RWPE2 (cell line): ENCODE data around the gene TPD52L2.
"Not testable (repeated sequence)": the region's sequence is repeated elsewhere in the genome, so short reads cannot be mapped to it uniquely, and the experiment has no call there.

Experiments used
- ATAC-seq: fragments of 200-7000 bp; cut with Tn5 transposase; 3 replicates; pipeline ENCODE4 v1.9.1; 2021; ENCODE audit warnings: low read depth
- DNase-seq: peaks from one replicate; pipeline ENCODE4 v3.0.0-alpha.2; 2020; ENCODE audit warnings: low spot score
- H3K27ac ChIP-seq: fragments of 450-650 bp; 2 replicates; pipeline ENCODE4 v1.5.1; 2017; ENCODE audit warnings: mild to moderate bottlenecking; ENCODE audit not compliant: poor library complexity, severe bottlenecking
- H3K27me3 ChIP-seq: fragments of 250-450 bp; sonication (Bioruptor Pico); 2 replicates; pipeline ENCODE4 v1.5.1; 2021; ENCODE audit warnings: mild to moderate bottlenecking, moderate library complexity; ENCODE audit not compliant: insufficient read depth, poor library complexity, severe bottlenecking
- H3K36me3 ChIP-seq: fragments of 250-450 bp; sonication (Bioruptor Pico); 2 replicates; pipeline ENCODE4 v1.5.1; 2020; ENCODE audit warnings: low read depth, mild to moderate bottlenecking, moderate library complexity
- H3K4me1 ChIP-seq: fragments of 250-450 bp; sonication (Bioruptor Pico); 2 replicates; pipeline ENCODE4 v1.5.1; 2021; ENCODE audit warnings: mild to moderate bottlenecking, moderate library complexity; ENCODE audit not compliant: insufficient read depth, poor library complexity, severe bottlenecking
- H3K4me3 ChIP-seq: fragments of 250-450 bp; sonication (Bioruptor Pico); 2 replicates; pipeline ENCODE4 v1.5.1; 2021; ENCODE audit warnings: mild to moderate bottlenecking, moderate library complexity; ENCODE audit not compliant: severe bottlenecking
- H3K9me3 ChIP-seq: fragments of 250-450 bp; sonication (Bioruptor Pico); 2 replicates; pipeline ENCODE4 v1.5.1; 2021; ENCODE audit warnings: mild to moderate bottlenecking, moderate library complexity; ENCODE audit not compliant: severe bottlenecking
- CTCF ChIP-seq: fragments of 450-650 bp; IDR thresholded peaks from one replicate; pipeline ENCODE4 v1.5.1; 2017; ENCODE audit warnings: mild to moderate bottlenecking, moderate library complexity; ENCODE audit not compliant: poor library complexity, severe bottlenecking

The TPD52L2 gene

DNA sequence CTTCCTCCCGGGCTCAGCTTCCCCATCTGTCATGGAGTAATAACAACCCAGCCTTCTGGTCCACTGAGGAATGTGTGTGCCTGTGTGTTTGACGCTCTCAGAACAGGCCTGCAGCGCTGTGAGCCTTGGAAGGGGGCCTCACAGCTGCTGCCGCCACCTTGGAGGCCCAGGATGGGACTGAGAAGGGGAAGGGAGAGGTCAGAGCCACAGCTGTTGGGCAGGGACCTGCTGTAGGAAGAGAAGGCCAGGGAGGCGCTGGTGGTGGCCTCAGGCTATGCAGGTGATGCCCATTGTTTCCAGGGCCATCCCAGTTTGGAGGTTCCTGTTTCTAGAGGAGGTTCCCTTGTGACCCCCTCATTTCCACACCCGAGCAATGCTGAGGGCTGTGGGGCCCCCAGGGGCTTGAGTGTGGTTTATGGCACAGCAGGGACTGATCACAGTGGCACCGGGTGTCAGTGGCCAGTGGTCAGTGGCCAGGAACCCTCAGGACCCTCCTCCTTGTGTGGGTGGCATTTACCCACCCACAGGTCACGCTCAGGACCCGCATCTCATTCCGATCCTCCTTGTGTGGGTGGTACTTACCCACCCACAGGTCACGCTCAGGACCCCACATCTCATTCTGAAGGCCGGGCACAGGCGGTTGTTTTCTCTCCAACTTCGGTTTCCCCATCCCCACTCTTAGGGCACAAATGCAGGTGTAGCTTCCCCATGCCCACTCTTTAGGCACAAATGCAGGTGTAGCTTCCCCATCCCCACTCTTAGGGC is 14.0 kb downstream of the TPD52L2 start:
- Histone ChIP-seq H3K27ac (no peak overlapping the region), H3K9me3 (no peaks in the 10 kb centered on the region), H3K4me1 (no peaks in the 10 kb centered on the region), H3K36me3 (peaks cover 87% of the 10 kb centered on the region), H3K4me3 (no peak overlapping the region), H3K27me3 (no peaks in the 10 kb centered on the region)
- DNase-seq (peak; percentile 74), ATAC-seq (no peak)
- TF ChIP-seq CTCF, result no peak

DNA sequence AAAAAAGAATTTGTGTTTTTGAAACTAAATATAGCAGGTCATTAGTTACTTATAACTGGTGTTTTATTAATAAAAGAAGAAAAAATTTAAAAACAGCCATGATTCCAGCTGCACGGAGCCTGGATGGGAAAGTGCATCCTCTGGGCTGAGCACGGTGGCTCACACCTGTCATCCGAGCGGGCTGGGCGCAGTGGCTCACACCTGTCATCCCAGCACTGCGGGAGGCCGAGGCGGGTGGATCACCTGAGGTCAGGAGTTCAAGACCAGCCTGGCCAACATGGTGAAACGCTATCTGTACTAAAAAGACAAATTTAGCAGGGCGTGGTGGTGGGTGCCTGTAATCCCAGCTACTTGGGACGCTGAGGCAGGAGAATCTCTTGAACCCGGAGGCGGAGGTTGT is 15.8 kb downstream of the TPD52L2 start:
- DNase-seq, result peak; percentile 79
- ATAC-seq, H3K4me1 ChIP-seq, H3K4me3 ChIP-seq, H3K27me3 ChIP-seq, H3K9me3 ChIP-seq, H3K27ac ChIP-seq: not testable (repeated sequence)
- peaks cover 87% of the 10 kb centered on the region for H3K36me3 ChIP-seq

- Histone ChIP-seq H3K36me3 (peaks cover 87% of the 10 kb centered on the region), H3K27ac (no peak overlapping the region)
- no peak for TF ChIP-seq CTCF
Measured at GRCh38 chr20:63881451-63882226, 16.6 kb downstream of the TPD52L2 start.

GRCh38 chr20:63882257-63883200 is 17.5 kb downstream of the TPD52L2 start:
- peak; percentile 80 for DNase-seq
- no peak for ATAC-seq
- Histone ChIP-seq H3K4me3 (no peak overlapping the region), H3K27me3 (no peaks in the 10 kb centered on the region), H3K9me3 (no peaks in the 10 kb centered on the region), H3K36me3 (peaks cover 90% of the 10 kb centered on the region), H3K27ac (no peak overlapping the region), H3K4me1 (peaks cover 3% of the 10 kb centered on the region)
- no peak for TF ChIP-seq CTCF

More at GRCh38 chr20:63881451-63882226, 16.6 kb downstream of the TPD52L2 start:
- Histone ChIP-seq H3K27me3 (no peaks in the 10 kb centered on the region), H3K4me1 (peaks cover 3% of the 10 kb centered on the region), H3K9me3 (no peaks in the 10 kb centered on the region), H3K4me3 (no peak overlapping the region)
- no peak; the same call in 2 of the 3 replicates for ATAC-seq
- DNase-seq, result peak; percentile 82

DNA sequence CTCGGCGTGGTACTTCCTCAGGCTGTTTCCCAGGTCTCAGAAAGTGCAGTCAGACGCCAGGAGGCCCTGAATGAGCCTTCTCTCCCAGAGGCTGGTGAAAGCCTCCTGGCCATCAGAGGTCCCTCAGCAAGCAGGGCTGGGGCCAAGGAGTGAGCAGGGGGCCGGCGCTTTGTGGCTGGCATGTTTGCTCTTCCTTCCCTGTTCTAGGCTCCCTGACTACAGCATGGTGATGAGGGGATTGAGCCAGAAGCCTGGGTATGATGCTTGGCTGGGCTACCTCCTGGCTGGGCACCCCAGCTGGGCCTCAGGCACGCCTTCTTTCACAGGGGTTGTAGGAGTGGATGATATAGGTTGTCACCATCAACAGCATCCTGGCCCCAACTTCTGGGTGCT is 18.1 kb downstream of the TPD52L2 start:
- Histone ChIP-seq H3K27ac (no peak overlapping the region), H3K36me3 (peaks cover 89% of the 10 kb centered on the region), H3K4me3 (no peak overlapping the region), H3K27me3 (no peaks in the 10 kb centered on the region), H3K4me1 (peaks cover 3% of the 10 kb centered on the region), H3K9me3 (no peaks in the 10 kb centered on the region)
- no peak for TF ChIP-seq CTCF
- ATAC-seq, result no peak
- DNase-seq, result no peak
